HG02852 (cell line): ENCODE results near the gene ABHD4.
"Not testable (repeated sequence)": the region's sequence is repeated elsewhere in the genome, so short reads cannot be mapped to it uniquely, and the experiment has no call there.

ENCODE experiments used
- ATAC-seq: cut with Tn5 transposase; IDR thresholded peaks from one replicate; pipeline ENCODE4 v1.9.1; 2021; ENCODE audit warnings: mild to moderate bottlenecking, moderate library complexity; ENCODE audit not compliant: unreplicated experiment

Gene ABHD4

GRCh38 chr14:22622255-22622654 lies 24.2 kb downstream of the ABHD4 start:
- ATAC-seq: no peak

GRCh38 chr14:22623047-22623446 lies 24.9 kb downstream of the ABHD4 start:
- ATAC-seq: no peak

GRCh38 chr14:22626590-22626989 lies 28.5 kb downstream of the ABHD4 start:
- ATAC-seq: no peak

- no peak for ATAC-seq
Measured at GRCh38 chr14:22627506-22628263, 29.6 kb downstream of the ABHD4 start.

GRCh38 chr14:22629361-22629760 lies 31.3 kb downstream of the ABHD4 start:
- ATAC-seq: no peak

GRCh38 chr14:22630066-22630465 lies 32.0 kb downstream of the ABHD4 start:
- no peak for ATAC-seq

GRCh38 chr14:22630486-22630885 lies 32.4 kb downstream of the ABHD4 start:
- no peak for ATAC-seq

- no peak for ATAC-seq
Measured at GRCh38 chr14:22634233-22634900, 36.3 kb downstream of the ABHD4 start.

- ATAC-seq: not testable (repeated sequence)
Measured at GRCh38 chr14:22635980-22636379, 37.9 kb downstream of the ABHD4 start.

- no peak for ATAC-seq
Measured at GRCh38 chr14:22640192-22640591, 42.1 kb downstream of the ABHD4 start.

GRCh38 chr14:22641846-22642245 lies 43.7 kb downstream of the ABHD4 start:
- ATAC-seq: no peak

GRCh38 chr14:22644305-22644635 lies 46.2 kb downstream of the ABHD4 start, which contains the start of gene OR6J1:
TSS of gene OR6J1 (minus strand) at chr14:22644352. CDS start at chr14:22634811, 9,541 bp downstream.
- no peak for ATAC-seq

GRCh38 chr14:22646570-22647254 lies 48.6 kb downstream of the ABHD4 start:
- ATAC-seq: no peak

- ATAC-seq: no peak
Measured at GRCh38 chr14:22648506-22648905, 50.4 kb downstream of the ABHD4 start.

- ATAC-seq: no peak
Measured at GRCh38 chr14:22650046-22650739, 52.1 kb downstream of the ABHD4 start.

- ATAC-seq: no peak
Measured at GRCh38 chr14:22650960-22651521, 52.9 kb downstream of the ABHD4 start.

- ATAC-seq: no peak
Measured at GRCh38 chr14:22651586-22651985, 53.5 kb downstream of the ABHD4 start.

- ATAC-seq: no peak
Measured at GRCh38 chr14:22653012-22653621, 55.0 kb downstream of the ABHD4 start.

- no peak for ATAC-seq
Measured at GRCh38 chr14:22656226-22656625, 58.1 kb downstream of the ABHD4 start.

- ATAC-seq: no peak
Measured at GRCh38 chr14:22656945-22657731, 59.0 kb downstream of the ABHD4 start.
